Lower leg skin (tissue), 3 donors: Measurements from ENCODE around the gene PICALM.

Source experiments
- CTCF ChIP-seq, 3 donors: fragments of 450-650 bp; IDR thresholded peaks; one replicate each; pipeline ENCODE4 v1.5.1; 2016; ENCODE audit warnings: antibody characterized with exemption in 3 of 3, mild to moderate bottlenecking in 3 of 3, moderate library complexity in 2 of 3
- POLR2A ChIP-seq, 2 donors: fragments of 450-650 bp; IDR thresholded peaks; one replicate each; pipeline ENCODE4 v1.6.1; 2016 to 2017; ENCODE audit warnings: antibody characterized with exemption in 2 of 2, mild to moderate bottlenecking in 1 of 2, moderate library complexity in 1 of 2

- no peak for TF ChIP-seq CTCF (IDR thresholded peaks at IDR 0.05)
- TF ChIP-seq POLR2A (IDR thresholded peaks at IDR 0.05), result no peak
Measured at GRCh38 chr11:86117712-86118063, 48.8 kb upstream of the PICALM start.
